D721Med (cell line): Measurements from ENCODE around the gene NUDT3.

Source experiments
- DNase-seq: peaks from one replicate; pipeline ENCODE4 v3.0.0; 2011; ENCODE audit warnings: low spot score; ENCODE audit not compliant: insufficient read length
- FAIRE-seq: peaks from 2 replicates; lab custom pipeline; 2011; peaks lifted over from hg19 to GRCh38; lab: Jason Lieb, UNC
- CTCF ChIP-seq: IDR thresholded peaks from 2 replicates; pipeline ENCODE4 v1.5.1; 2012; ENCODE audit warnings: mild to moderate bottlenecking, control low read depth; ENCODE audit not compliant: insufficient read depth; ENCODE audit errors: missing control alignments

NUDT3 gene

GRCh38 chr6:34243131-34243771 is 149.2 kb downstream of the NUDT3 start:
- DNase-seq (no peak), FAIRE-seq (no peak)

GRCh38 chr6:34242252-34243130 is 150.0 kb downstream of the NUDT3 start:
- DNase-seq (no peak), FAIRE-seq (no peak)
- TF ChIP-seq CTCF, result no peak

More at GRCh38 chr6:34243131-34243771, 149.2 kb downstream of the NUDT3 start:
- no peak for TF ChIP-seq CTCF

GRCh38 chr6:34241351-34242215 is 150.9 kb downstream of the NUDT3 start:
- no peak for DNase-seq
- FAIRE-seq, result no peak
- TF ChIP-seq CTCF, result no peak

- no peak for DNase-seq
- no peak for TF ChIP-seq CTCF
Measured at GRCh38 chr6:34240329-34241248, 151.9 kb downstream of the NUDT3 start.

GRCh38 chr6:34239893-34240292 is 152.6 kb downstream of the NUDT3 start:
- DNase-seq (no peak), FAIRE-seq (no peak)
- no peak for TF ChIP-seq CTCF

More at GRCh38 chr6:34240329-34241248, 151.9 kb downstream of the NUDT3 start:
- FAIRE-seq, result no peak

- DNase-seq (peak; percentile 42), FAIRE-seq (no peak)
- no peak for TF ChIP-seq CTCF
Measured at GRCh38 chr6:34239500-34239825, 153.0 kb downstream of the NUDT3 start.
